NCI-H446 treated with DMSO at 0.1 percent for 48 hours (cell line): Measurements from ENCODE around the gene KLRK1.
"Not testable (repeated sequence)": the region's sequence is repeated elsewhere in the genome, so short reads cannot be mapped to it uniquely, and the experiment has no call there.

Experiments
- DNase-seq: peaks from one replicate; lab custom pipeline; 2025; lab: John Stamatoyannopoulos, UW

KLRK1 gene

DNA sequence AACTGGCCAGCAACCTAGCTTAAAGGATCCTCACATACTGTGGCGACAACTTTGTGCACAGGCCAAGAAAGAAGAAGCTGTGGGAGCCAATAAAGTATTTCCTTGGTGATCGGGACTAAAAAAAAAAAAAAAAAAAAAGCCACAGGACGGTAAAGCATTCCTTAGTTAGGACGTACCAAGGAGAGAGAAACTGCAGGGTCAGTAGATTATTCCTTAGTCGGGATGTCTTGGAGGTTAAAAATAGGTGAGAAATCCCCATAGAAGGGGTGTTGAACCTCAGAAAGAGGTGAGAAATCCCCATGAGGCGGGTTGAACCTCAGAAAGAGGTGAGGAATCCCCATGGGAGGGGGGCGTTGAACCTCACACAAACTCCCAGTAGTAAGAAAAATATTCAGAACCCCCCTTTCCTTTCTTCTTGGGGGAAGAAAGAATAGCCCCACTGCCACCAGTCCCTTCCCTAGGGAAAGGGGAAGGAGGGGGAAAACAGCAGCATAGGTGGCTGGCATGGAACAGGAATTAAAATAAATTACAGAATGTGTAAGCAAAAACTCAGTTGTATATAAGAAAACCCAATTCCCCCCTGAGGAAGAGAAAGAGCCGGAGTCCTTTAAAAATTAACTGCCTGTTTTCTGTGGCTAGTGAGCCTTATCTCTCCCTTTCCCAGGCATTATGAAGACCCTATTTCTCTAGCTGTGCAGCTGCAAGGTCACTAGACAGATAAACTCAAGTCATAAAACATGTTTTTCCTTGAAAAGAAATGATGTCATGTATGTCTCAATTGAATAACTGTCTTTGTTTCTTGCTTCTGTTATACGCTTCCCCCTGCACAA is 26.8 kb downstream of the KLRK1 start:
- DNase-seq = no peak

GRCh38 chr12:10362325-10362724 is 27.5 kb downstream of the KLRK1 start:
- DNase-seq = no peak

GRCh38 chr12:10361622-10362021 is 28.2 kb downstream of the KLRK1 start:
- DNase-seq = no peak

DNA sequence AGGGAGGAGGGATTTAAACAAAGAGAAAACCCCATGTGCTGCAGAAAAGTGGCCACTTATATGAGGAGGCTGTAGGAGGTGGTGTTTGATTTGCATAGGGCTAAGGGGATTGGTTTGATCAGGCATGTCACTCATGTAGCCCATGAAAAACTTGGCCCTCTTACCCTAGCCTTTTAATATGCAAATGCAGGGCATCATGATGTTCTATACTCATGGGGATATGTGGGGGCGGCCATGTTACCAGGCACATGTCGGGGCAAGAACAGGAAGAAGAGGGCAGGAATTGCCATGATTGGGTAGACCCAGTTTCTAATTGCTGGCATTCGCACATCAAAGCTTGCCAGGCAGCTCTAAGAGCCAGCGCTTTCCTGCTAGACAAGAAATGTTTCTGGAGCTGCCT is 28.8 kb downstream of the KLRK1 start:
- DNase-seq = no peak

GRCh38 chr12:10358969-10359368 is 30.9 kb downstream of the KLRK1 start:
- no peak for DNase-seq

DNA sequence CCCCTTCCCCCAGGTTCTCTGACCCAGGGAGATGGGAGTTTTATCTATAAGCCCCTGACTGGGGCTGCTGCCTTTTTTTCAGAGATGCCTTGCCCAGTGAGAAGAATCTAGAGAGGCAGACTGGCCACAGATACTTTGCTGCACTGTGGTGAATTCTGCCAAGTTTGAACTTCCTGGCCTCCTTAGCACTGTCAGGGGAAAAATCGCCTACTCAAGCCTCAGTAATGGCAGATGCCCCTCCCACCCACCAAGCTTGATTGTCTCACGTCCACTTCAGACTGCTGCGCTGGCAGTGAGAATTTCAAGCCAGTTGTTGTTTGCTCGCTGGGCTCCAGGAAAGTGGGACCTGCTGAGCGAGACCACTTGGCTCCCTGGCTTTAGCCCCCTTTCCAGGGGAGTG is 31.7 kb downstream of the KLRK1 start:
- no peak for DNase-seq

DNA sequence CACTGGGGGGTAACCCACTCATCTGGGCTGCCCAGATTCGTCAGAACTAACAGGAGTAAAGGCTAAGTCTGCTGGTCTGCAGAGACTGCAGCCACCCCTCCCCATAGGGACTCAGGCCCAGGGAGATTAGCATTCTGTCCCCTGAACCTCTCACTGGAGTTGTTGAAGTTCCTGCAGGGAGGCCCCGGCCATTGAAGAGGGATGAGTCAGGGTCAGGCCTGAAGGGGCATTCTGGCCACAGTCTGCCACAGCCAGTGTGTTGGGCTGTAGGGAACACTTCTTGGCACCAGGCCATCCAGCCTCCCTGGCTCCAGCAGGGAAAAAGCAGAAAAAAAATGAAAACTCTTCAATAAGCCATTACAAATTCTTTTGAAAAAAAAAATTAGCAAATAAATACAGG is 35.3 kb downstream of the KLRK1 start:
- no peak for DNase-seq

DNA sequence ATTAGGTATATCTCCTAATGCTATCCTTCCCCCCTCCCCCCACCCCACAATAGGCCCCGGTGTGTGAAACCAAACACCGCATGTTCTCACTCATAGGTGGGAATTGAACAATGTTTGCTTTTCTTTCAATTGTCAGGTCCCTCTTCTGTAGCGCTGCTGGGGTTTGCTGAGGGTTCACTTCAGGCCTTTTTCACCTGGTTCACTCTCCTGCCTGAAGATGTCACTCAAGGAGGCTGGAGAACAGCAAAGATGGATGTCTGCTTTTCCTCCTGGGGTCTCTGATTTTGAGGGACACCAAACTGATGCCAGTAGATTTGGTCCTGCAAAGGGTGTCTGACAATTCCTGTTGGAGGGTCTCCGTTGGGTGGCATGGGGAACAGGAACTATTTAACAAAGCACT is 35.8 kb downstream of the KLRK1 start:
- no peak for DNase-seq

- DNase-seq = not testable (repeated sequence)
Measured at GRCh38 chr12:10351457-10351856, 38.4 kb downstream of the KLRK1 start.

- DNase-seq = no peak
Measured at GRCh38 chr12:10341892-10342509, 47.8 kb downstream of the KLRK1 start.

- not testable (repeated sequence) for DNase-seq
Measured at GRCh38 chr12:10340946-10341345, 48.9 kb downstream of the KLRK1 start.

GRCh38 chr12:10339053-10339840 is 50.6 kb downstream of the KLRK1 start:
- DNase-seq = no peak

DNA sequence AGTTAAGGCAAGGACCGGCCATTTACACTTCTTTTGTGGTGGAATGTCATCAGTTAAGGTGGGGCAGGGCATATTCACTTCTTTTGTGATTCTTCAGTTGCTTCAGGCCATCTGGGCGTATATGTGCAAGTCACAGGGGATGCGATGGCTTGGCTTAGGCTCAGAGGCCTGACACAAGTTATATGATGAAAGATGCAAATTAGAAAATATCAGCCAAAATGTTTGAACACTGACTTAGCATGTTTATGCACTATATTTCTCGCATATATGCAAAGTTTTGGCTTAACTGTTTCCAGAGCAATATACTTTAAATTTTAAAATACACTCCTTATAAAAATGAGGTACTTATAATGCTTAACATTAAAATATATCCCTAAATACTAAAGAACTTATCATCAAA is 51.4 kb downstream of the KLRK1 start:
- not testable (repeated sequence) for DNase-seq

- not testable (repeated sequence) for DNase-seq
Measured at GRCh38 chr12:10336196-10336595, 53.6 kb downstream of the KLRK1 start.

DNA sequence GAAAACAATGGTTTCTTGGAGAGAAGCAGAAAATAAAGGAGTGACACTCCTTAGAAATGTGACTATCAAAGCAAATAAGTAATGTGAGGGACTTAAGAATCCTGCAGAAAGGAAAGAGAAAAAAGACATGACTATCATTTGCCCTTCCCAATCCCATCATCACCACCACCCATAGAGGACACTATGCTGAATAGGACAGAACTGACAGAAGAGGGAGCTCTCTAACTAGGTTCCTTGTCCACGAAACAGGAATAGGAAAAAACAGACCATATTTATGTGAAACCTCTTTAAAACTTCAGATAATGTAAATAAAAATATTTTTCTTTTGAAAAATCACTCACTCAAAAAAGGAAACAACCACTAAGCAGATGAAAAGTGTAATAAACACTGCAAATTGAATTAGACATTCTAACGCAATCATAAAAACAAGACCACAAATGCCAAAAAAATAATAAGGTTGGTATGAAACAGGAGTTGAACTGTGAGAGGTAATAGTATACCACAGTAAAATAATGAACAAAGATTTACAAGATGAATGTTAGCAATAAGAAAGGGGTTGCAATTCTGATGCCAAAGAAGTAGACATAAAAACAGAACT is 58.1 kb downstream of the KLRK1 start:
- DNase-seq = no peak

DNA sequence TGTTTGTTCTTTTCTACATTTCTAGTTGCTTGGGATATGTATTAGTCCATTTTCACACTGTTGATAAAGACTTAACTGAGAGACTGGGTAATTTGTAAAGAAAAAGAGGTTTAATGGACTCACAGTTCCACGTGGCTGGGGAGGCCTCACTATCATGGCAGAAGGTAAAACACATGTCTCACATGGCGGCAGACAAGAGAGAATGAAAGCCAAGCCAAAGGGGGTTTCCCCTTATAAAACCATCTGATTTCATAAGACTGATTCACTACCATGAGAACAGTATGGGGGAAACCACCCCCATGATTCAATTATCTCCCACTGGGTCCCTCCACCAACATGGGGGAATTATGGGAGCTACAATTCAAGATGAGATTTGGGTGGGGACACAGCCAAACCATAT is 61.1 kb downstream of the KLRK1 start:
- DNase-seq = not testable (repeated sequence)
